SU-DHL-6 (cell line): ENCODE data around the gene LTC4S.

Source experiments
- EZH2phosphoT487 ChIP-seq: fragments of 200-600 bp; sonication (generic), shearing (Covaris generic); conservative IDR thresholded peaks from 2 replicates; pipeline ENCODE4 v1.6.1; 2018; ENCODE audit warnings: mild to moderate bottlenecking, antibody characterized with exemption, low read length, moderate library complexity, mixed read lengths
- TF ChIP-seq, protein P1 (sequence below): fragments of 200-600 bp; sonication (generic); IDR thresholded peaks from one replicate; pipeline ENCODE4 v1.5.1; 2017; ENCODE audit warnings: antibody characterized with exemption, mild to moderate bottlenecking, low read length, moderate library complexity; ENCODE audit not compliant: insufficient read depth, poor library complexity, severe bottlenecking

- TF ChIP-seq, protein P1, sequence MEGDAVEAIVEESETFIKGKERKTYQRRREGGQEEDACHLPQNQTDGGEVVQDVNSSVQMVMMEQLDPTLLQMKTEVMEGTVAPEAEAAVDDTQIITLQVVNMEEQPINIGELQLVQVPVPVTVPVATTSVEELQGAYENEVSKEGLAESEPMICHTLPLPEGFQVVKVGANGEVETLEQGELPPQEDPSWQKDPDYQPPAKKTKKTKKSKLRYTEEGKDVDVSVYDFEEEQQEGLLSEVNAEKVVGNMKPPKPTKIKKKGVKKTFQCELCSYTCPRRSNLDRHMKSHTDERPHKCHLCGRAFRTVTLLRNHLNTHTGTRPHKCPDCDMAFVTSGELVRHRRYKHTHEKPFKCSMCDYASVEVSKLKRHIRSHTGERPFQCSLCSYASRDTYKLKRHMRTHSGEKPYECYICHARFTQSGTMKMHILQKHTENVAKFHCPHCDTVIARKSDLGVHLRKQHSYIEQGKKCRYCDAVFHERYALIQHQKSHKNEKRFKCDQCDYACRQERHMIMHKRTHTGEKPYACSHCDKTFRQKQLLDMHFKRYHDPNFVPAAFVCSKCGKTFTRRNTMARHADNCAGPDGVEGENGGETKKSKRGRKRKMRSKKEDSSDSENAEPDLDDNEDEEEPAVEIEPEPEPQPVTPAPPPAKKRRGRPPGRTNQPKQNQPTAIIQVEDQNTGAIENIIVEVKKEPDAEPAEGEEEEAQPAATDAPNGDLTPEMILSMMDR = no peak
- TF ChIP-seq EZH2phosphoT487 = no peak
These were observed 24.3 kb downstream of the LTC4S start for GRCh38 chr5:179817890-179818745.
